Esophagus squamous epithelium (tissue), 5 donors: ENCODE measurements around the gene ZNF496. TPM values are rescaled to one million over a fixed set of nuclear protein-coding genes. Genes with fewer than 3 reads are reported as not detected.

ENCODE experiments used
- DNase-seq: peaks from one replicate; lab custom pipeline; 2025; lab: John Stamatoyannopoulos, UW
- H3K27ac ChIP-seq, 4 donors: fragments of 200-600 bp; sonication (generic); one replicate each; pipeline ENCODE4 v1.5.1; 2016 to 2019; ENCODE audit warnings: mild to moderate bottlenecking in 1 of 4
- H3K27me3 ChIP-seq, 4 donors: fragments of 200-600 bp; sonication (generic); 1 replicate in 3 of 4; 2 replicates in 1 of 4; pipeline versions ENCODE4 v1.5.1 to v1.6.0; 2017 to 2021; ENCODE audit warnings: antibody characterized with exemption in 1 of 4
- H3K36me3 ChIP-seq, 3 donors: fragments of 200-600 bp; sonication (generic); one replicate each; pipeline ENCODE4 v1.5.1; 2016 to 2019
- H3K4me1 ChIP-seq, 3 donors: fragments of 200-600 bp; sonication (generic); one replicate each; pipeline ENCODE4 v1.5.1; 2017 to 2019
- H3K4me3 ChIP-seq, 4 donors: fragments of 200-600 bp; sonication (generic); 1 replicate in 3 of 4; 2 replicates in 1 of 4; pipeline ENCODE4 v1.5.1; 2016 to 2019; ENCODE audit warnings: mild to moderate bottlenecking in 2 of 4, moderate library complexity in 1 of 4
- H3K9me3 ChIP-seq, 3 donors: fragments of 200-600 bp; sonication (generic); one replicate each; pipeline ENCODE4 v1.5.1; 2016 to 2019
- CTCF ChIP-seq, 6 experiments: fragments of 450-650 bp in 4 of 6; fragments of 200-600 bp in 2 of 6; sonication (generic) in 2 of 6; IDR thresholded peaks; one replicate each; pipeline ENCODE4 v1.5.1; 2016 to 2019; ENCODE audit warnings: antibody characterized with exemption in 6 of 6, mild to moderate bottlenecking in 4 of 6, moderate library complexity in 4 of 6
- POLR2A ChIP-seq, 4 donors: fragments of 450-650 bp; IDR thresholded peaks; one replicate each; pipeline ENCODE4 v1.6.1; 2017; ENCODE audit warnings: antibody characterized with exemption in 4 of 4, mild to moderate bottlenecking in 4 of 4, moderate library complexity in 3 of 4
- WGBS, 2 donors: methylation state at CpG; one replicate each; pipeline ENCODE4 v1.1.5; 2018; 5-methylcytosine and 5-hydroxymethylcytosine counted together
- intact Hi-C: fragments of 100-400 bp; cut with DNase I; formaldehyde crosslinking; loops from one replicate; pipeline ENCODE4 v1.15.0; 2022
- total RNA-seq, 4 donors: library from RNA; depleted of rRNA; stranded (reverse); fragments of >200 nt; gene quantifications; one replicate each; pipeline ENCODE4 v1.1.0, GENCODE V29; 2016
- donor health status: DM: yes; HTN: yes; CAD: no.

The ZNF496 gene
- total RNA-seq, 4 donors from 2014 or later, result 8.9 to 21.2 (median 9.5) TPM

GRCh38 chr1:247303216-247303615 is 28.5 kb downstream of the ZNF496 start:
- no peak overlapping the region for H3K27ac ChIP-seq
- WGBS, 2 donors, result 53 to 72% methylated on average over 5 of the region's 5 CpGs
- no peak for TF ChIP-seq CTCF (IDR thresholded peaks at IDR 0.05)
- no peak for TF ChIP-seq POLR2A (IDR thresholded peaks at IDR 0.05)
- H3K4me1 ChIP-seq, result no peaks in the 10 kb centered on the region
- DNase-seq, result no peak
- H3K27me3 ChIP-seq, result no peaks in the 10 kb centered on the region
- H3K36me3 ChIP-seq, result peaks cover 0 to 95% (median 0%) of the 10 kb centered on the region in 3 donors
- no peaks in the 10 kb centered on the region for H3K9me3 ChIP-seq
- intact Hi-C loops, result no loop called here
- no peak overlapping the region for H3K4me3 ChIP-seq

- no peaks in the 10 kb centered on the region for H3K9me3 ChIP-seq
- 94 to 95% methylated on average over 4 to 10 of the region's 17 CpGs for WGBS, 2 donors
- TF ChIP-seq CTCF (IDR thresholded peaks at IDR 0.05), result no peak
- no peak for TF ChIP-seq POLR2A (IDR thresholded peaks at IDR 0.05)
- DNase-seq, result no peak
- peaks cover 0 to 74% (median 0%) of the 10 kb centered on the region in 3 donors for H3K36me3 ChIP-seq
- no peak overlapping the region for H3K27ac ChIP-seq
- intact Hi-C loops, result no loop called here
- no peaks in the 10 kb centered on the region for H3K27me3 ChIP-seq
- H3K4me3 ChIP-seq, result no peak overlapping the region
- H3K4me1 ChIP-seq, result no peaks in the 10 kb centered on the region
These were observed 30.5 kb downstream of the ZNF496 start for GRCh38 chr1:247301176-247301540.

GRCh38 chr1:247300491-247301175 is 31.0 kb downstream of the ZNF496 start:
- 98% methylated on average over 7 to 10 of the region's 47 CpGs for WGBS, 2 donors
- Histone ChIP-seq H3K9me3 (no peaks in the 10 kb centered on the region), H3K4me1 (no peaks in the 10 kb centered on the region), H3K36me3 (peaks cover 0 to 69% (median 0%) of the 10 kb centered on the region in 3 donors), H3K4me3 (no peak overlapping the region), H3K27ac (no peak overlapping the region), H3K27me3 (no peaks in the 10 kb centered on the region)
- intact Hi-C loops, result no loop called here
- TF ChIP-seq POLR2A (IDR thresholded peaks at IDR 0.05) (no peak), CTCF (IDR thresholded peaks at IDR 0.05) (no peak)
- no peak for DNase-seq

GRCh38 chr1:247299723-247300381 is 31.8 kb downstream of the ZNF496 start:
- no peak for DNase-seq
- TF ChIP-seq CTCF (IDR thresholded peaks at IDR 0.05) (no peak), POLR2A (IDR thresholded peaks at IDR 0.05) (no peak)
- H3K27ac ChIP-seq, result no peak overlapping the region
- no peak overlapping the region for H3K4me3 ChIP-seq
- H3K36me3 ChIP-seq, result peaks cover 0 to 61% (median 0%) of the 10 kb centered on the region in 3 donors
- WGBS, 2 donors, result 80 to 87% methylated on average over 1 to 10 of the region's 12 CpGs
- H3K9me3 ChIP-seq, result no peaks in the 10 kb centered on the region
- intact Hi-C loops, result no loop called here
- H3K27me3 ChIP-seq, result no peaks in the 10 kb centered on the region
- H3K4me1 ChIP-seq, result no peaks in the 10 kb centered on the region

GRCh38 chr1:247298701-247299100 is 33.0 kb downstream of the ZNF496 start:
- Histone ChIP-seq H3K4me3 (no peak overlapping the region), H3K27me3 (no peaks in the 10 kb centered on the region), H3K4me1 (no peaks in the 10 kb centered on the region), H3K36me3 (peaks cover 0 to 50% (median 0%) of the 10 kb centered on the region in 3 donors), H3K27ac (no peak overlapping the region), H3K9me3 (no peaks in the 10 kb centered on the region)
- 79 to 80% methylated on average over 3 to 4 of the region's 4 CpGs for WGBS, 2 donors
- no peak for DNase-seq
- intact Hi-C loops, result no loop called here
- TF ChIP-seq CTCF (IDR thresholded peaks at IDR 0.05) (no peak), POLR2A (IDR thresholded peaks at IDR 0.05) (no peak)
